HCT116 (cell line): ENCODE data around the gene PHLDB3. TPM values are rescaled to one million over a fixed set of nuclear protein-coding genes. Genes with fewer than 3 reads are reported as not detected.

Experiments used
- ATAC-seq: fragments of 200-7000 bp; cut with Tn5 transposase; 2 replicates; pipeline ENCODE4 v1.9.1; 2020; ENCODE audit warnings: mild to moderate bottlenecking, moderate library complexity
- BruUV-seq: library from RNA; stranded (reverse); fragments of 400-500 nt; replicated peaks from 2 replicates; lab custom pipeline; 2021; lab: Mats Ljungman, UMichigan
- CTCF ChIA-PET: fragments of 300-600 bp; sonication (Branson Sonifier 250); formaldehyde crosslinking; loops from one replicate; lab custom pipeline; 2021; ENCODE audit warnings: antibody characterized with exemption; lab: Charles Lee
- POLR2A ChIA-PET: fragments of 300-600, 350-600 bp; sonication (Branson Sonifier 250); formaldehyde crosslinking; loops from one replicate; lab custom pipeline; 2021; ENCODE audit warnings: antibody characterized with exemption; lab: Charles Lee
- RAD21 ChIA-PET, 2 experiments: fragments of 300-600 bp; sonication (Branson Sonifier 250); formaldehyde crosslinking; loops; one replicate each; lab custom pipeline; 2023; ENCODE audit warnings: low total read pairs in 2 of 2; ENCODE audit not compliant: uncharacterized antibody in 2 of 2, unreplicated experiment in 2 of 2, low non-redundant PET in 1 of 2; lab: Charles Lee
- DNase-seq: peaks from one replicate; pipeline ENCODE4 v3.0.0-alpha.2; 2010; ENCODE audit warnings: low read depth, low spot score
- H2AFZ ChIP-seq: fragments of 200-600 bp; shearing (Covaris generic), sonication (generic); 2 replicates; pipeline ENCODE4 v1.6.1; 2017; ENCODE audit warnings: low read depth, mixed run types, mixed read lengths, antibody characterized with exemption, low read length; ENCODE audit not compliant: poor library complexity, severe bottlenecking
- H3K27ac ChIP-seq: 2 replicates; pipeline ENCODE4 v1.5.1; 2012; ENCODE audit warnings: low read depth, low read length
- H3K27me3 ChIP-seq: fragments of 200-600 bp; sonication (generic); 2 replicates; pipeline ENCODE4 v1.6.1; 2016; ENCODE audit warnings: mixed run types, low read length, mixed read lengths; ENCODE audit not compliant: insufficient read depth
- H3K36me3 ChIP-seq, 2 experiments: fragments of 200-500 bp in 1 of 2; fragments of 200-600 bp in 1 of 2; sonication (Bioruptor generic) in 1 of 2; sonication (generic) in 1 of 2; 2 replicates each; pipeline versions ENCODE4 v1.5.1 to v1.6.1; 2014 to 2016; ENCODE audit warnings: low read length in 2 of 2, inconsistent platforms in 1 of 2, mixed read lengths in 1 of 2, mixed run types in 1 of 2; ENCODE audit not compliant: insufficient read depth in 2 of 2, control insufficient read depth in 1 of 2
- H3K4me1 ChIP-seq, 2 experiments: fragments of 200-600 bp in 1 of 2; sonication (generic) in 1 of 2; 2 replicates each; pipeline versions ENCODE4 v1.5.1 to v1.6.1; 2012 to 2017; ENCODE audit warnings: low read length in 2 of 2, inconsistent platforms in 1 of 2, mild to moderate bottlenecking in 1 of 2, mixed read lengths in 1 of 2, mixed run types in 1 of 2, moderate library complexity in 1 of 2; ENCODE audit not compliant: insufficient read depth in 2 of 2, control insufficient read depth in 1 of 2
- H3K4me2 ChIP-seq: fragments of 200-600 bp; sonication (generic); 2 replicates; pipeline ENCODE4 v1.6.1; 2017; ENCODE audit warnings: mixed run types, low read length, mixed read lengths
- H3K4me3 ChIP-seq, 2 experiments: fragments of 200-600 bp in 1 of 2; sonication (generic) in 1 of 2; replicated peaks in 1 of 2; 2 replicates each; pipeline ENCODE4 v1.5.1; 2011 to 2016; ENCODE audit warnings: low read length in 2 of 2, control low read depth in 1 of 2, low read depth in 1 of 2, mild to moderate bottlenecking in 1 of 2, mixed read lengths in 1 of 2, mixed run types in 1 of 2
- H3K79me2 ChIP-seq: fragments of 200-600 bp; sonication (generic); 2 replicates; pipeline ENCODE4 v1.6.1; 2017; ENCODE audit warnings: mild to moderate bottlenecking, mixed run types, low read length, moderate library complexity, mixed read lengths; ENCODE audit not compliant: insufficient read depth
- H3K9ac ChIP-seq: fragments of 200-600 bp; sonication (generic); 2 replicates; pipeline ENCODE4 v1.6.1; 2016; ENCODE audit warnings: low read length, mixed read lengths
- H3K9me2 ChIP-seq: fragments of 200-600 bp; sonication (generic), shearing (Covaris generic); 2 replicates; pipeline ENCODE4 v1.6.1; 2017; ENCODE audit warnings: mixed run types, mild to moderate bottlenecking, moderate library complexity; ENCODE audit not compliant: insufficient read depth
- H3K9me3 ChIP-seq, 2 experiments: fragments of 200-500 bp in 1 of 2; fragments of 200-600 bp in 1 of 2; sonication (Bioruptor generic) in 1 of 2; sonication (generic) in 1 of 2; 2 replicates each; pipeline ENCODE4 v1.6.1; 2014 to 2017; ENCODE audit warnings: low read length in 2 of 2, mixed read lengths in 2 of 2, inconsistent platforms in 1 of 2, low read depth in 1 of 2, mild to moderate bottlenecking in 1 of 2, mixed run types in 1 of 2, moderate library complexity in 1 of 2; ENCODE audit not compliant: control insufficient read depth in 1 of 2, insufficient read depth in 1 of 2
- H4K20me1 ChIP-seq: fragments of 200-600 bp; sonication (generic), shearing (Covaris generic); 2 replicates; pipeline ENCODE4 v1.6.1; 2017; ENCODE audit warnings: mixed run types, mild to moderate bottlenecking, moderate library complexity; ENCODE audit not compliant: insufficient read depth
- CBX3 ChIP-seq: IDR thresholded peaks from 2 replicates; pipeline ENCODE4 v1.6.1; 2012; ENCODE audit warnings: low read depth
- CEBPB ChIP-seq: IDR thresholded peaks from 2 replicates; pipeline ENCODE4 v1.6.1; 2012; ENCODE audit warnings: low read depth
- CTCF ChIP-seq, 3 experiments: fragments of 200-600 bp in 1 of 3; sonication (generic) in 1 of 3; IDR thresholded peaks in 2 of 3; conservative IDR thresholded peaks in 1 of 3; 2 replicates each; pipeline ENCODE4 v1.5.1; 2012 to 2017; ENCODE audit warnings: low read depth in 2 of 3, low read length in 2 of 3, antibody characterized with exemption in 1 of 3, borderline replicate concordance in 1 of 3, control low read depth in 1 of 3, mild to moderate bottlenecking in 1 of 3, mixed read lengths in 1 of 3, mixed run types in 1 of 3, moderate library complexity in 1 of 3; ENCODE audit not compliant: insufficient read depth in 1 of 3
- EGR1 ChIP-seq: IDR thresholded peaks from 2 replicates; pipeline ENCODE4 v1.6.1; 2012; ENCODE audit warnings: low read depth
- ELF1 ChIP-seq: IDR thresholded peaks from 2 replicates; pipeline ENCODE4 v1.6.1; 2012; ENCODE audit warnings: low read depth, borderline replicate concordance
- EZH2 ChIP-seq: fragments of 200-600 bp; sonication (generic); IDR thresholded peaks from 2 replicates; pipeline ENCODE4 v1.6.1; 2017; ENCODE audit warnings: antibody characterized with exemption, mixed run types
- EZH2phosphoT487 ChIP-seq: fragments of 200-600 bp; IDR thresholded peaks from 2 replicates; pipeline ENCODE4 v1.6.1; 2018; ENCODE audit warnings: antibody characterized with exemption, borderline replicate concordance
- JUND ChIP-seq: IDR thresholded peaks from 2 replicates; pipeline ENCODE4 v1.6.1; 2012
- MAX ChIP-seq: IDR thresholded peaks from 2 replicates; pipeline ENCODE4 v1.6.1; 2012
- POLR2A ChIP-seq: IDR thresholded peaks from 2 replicates; pipeline ENCODE4 v1.7.0; 2011; ENCODE audit warnings: borderline replicate concordance; ENCODE audit not compliant: insufficient read depth, insufficient read length; ENCODE audit errors: extremely low read depth
- POLR2AphosphoS5 ChIP-seq: IDR thresholded peaks from 2 replicates; pipeline ENCODE4 v1.6.1; 2011; ENCODE audit warnings: mild to moderate bottlenecking, low read depth, low read length, moderate library complexity
- RAD21 ChIP-seq: IDR thresholded peaks from 2 replicates; pipeline ENCODE4 v1.6.1; 2012; ENCODE audit warnings: low read depth, mild to moderate bottlenecking
- REST ChIP-seq: IDR thresholded peaks from 2 replicates; pipeline ENCODE4 v1.6.1; 2012; ENCODE audit warnings: low read depth
- SP1 ChIP-seq: IDR thresholded peaks from 2 replicates; pipeline ENCODE4 v1.6.1; 2012; ENCODE audit warnings: low read depth
- TCF7L2 ChIP-seq: IDR thresholded peaks from 2 replicates; pipeline ENCODE4 v1.7.0; 2011; ENCODE audit warnings: borderline replicate concordance, inconsistent platforms; ENCODE audit not compliant: insufficient read depth, insufficient read length; ENCODE audit errors: extremely low read depth
- ZBTB33 ChIP-seq: IDR thresholded peaks from 2 replicates; pipeline ENCODE4 v1.6.1; 2011; ENCODE audit warnings: mild to moderate bottlenecking, low read length, moderate library complexity; ENCODE audit not compliant: insufficient replicate concordance; ENCODE audit errors: extremely low read depth
- ZFX ChIP-seq: fragments of 450-650 bp; IDR thresholded peaks from 2 replicates; pipeline ENCODE4 v1.6.1; 2017
- ZNF274 ChIP-seq: fragments of 200-500 bp; sonication (Bioruptor generic); IDR thresholded peaks from 2 replicates; pipeline ENCODE4 v1.6.1; 2014; ENCODE audit warnings: mild to moderate bottlenecking, low read depth, low read length, inconsistent platforms
- intact Hi-C: fragments of 100-400 bp; cut with micrococcal nuclease; formaldehyde crosslinking; loops from 2 replicates; pipeline ENCODE4 v1.10.0; 2022
- total RNA-seq: library from RNA; stranded (reverse); gene quantifications from one replicate; pipeline ENCODE4 v1.2.1, GENCODE V29; 2021; ENCODE audit not compliant: unreplicated experiment

Gene PHLDB3
- total RNA-seq, 1 experiment from 2014 or later, result 15.5 TPM

- ChIA-PET CTCF (interaction anchor here (1.5 kb wide), 1 partner anchor 10 kb away, joined by 7 read pairs; no protein-coding TSS in a partner anchor), RAD21 (no interaction called here)
- intact Hi-C loops, result no loop called here
Observed at GRCh38 chr19:43545276-43545675, 40.7 kb upstream of the PHLDB3 start.

More at GRCh38 chr19:43545276-43545675, 40.7 kb upstream of the PHLDB3 start:
- H3K4me3 ChIP-seq, result no peak overlapping the region
- no peak overlapping the region for H3K9ac ChIP-seq
- H3K4me1 ChIP-seq, result no peaks in the 10 kb centered on the region
- no peaks in the 10 kb centered on the region for H4K20me1 ChIP-seq
- no peak for TF ChIP-seq REST
- no peak for TF ChIP-seq CBX3
- TF ChIP-seq RAD21, result no peak
- TF ChIP-seq TCF7L2, result no peak
- TF ChIP-seq ZBTB33, result no peak
- no peak for TF ChIP-seq ELF1
- TF ChIP-seq POLR2AphosphoS5, result no peak
- TF ChIP-seq SP1, result no peak
- TF ChIP-seq CEBPB, result no peak
- TF ChIP-seq ZNF274, result no peak
- no peak for TF ChIP-seq MAX
- TF ChIP-seq CTCF (IDR thresholded peaks at IDR 0.05 in 2 of 3, conservative IDR thresholded peaks at IDR 0.05 in 1 of 3; ENCODE audit: borderline replicate concordance in 1 of 3, insufficient read depth in 1 of 3, low read depth in 2 of 3, low read length in 2 of 3), result no peak
- TF ChIP-seq EZH2phosphoT487, result no peak
- TF ChIP-seq JUND, result no peak
- TF ChIP-seq EGR1, result no peak
- no peak for TF ChIP-seq EZH2
- no peak for TF ChIP-seq ZFX
- no peak for TF ChIP-seq POLR2A
- DNase-seq (no peak), ATAC-seq (no peak)
- peaks cover 3 to 10% of the 10 kb centered on the region in 2 experiments; a peak in 3 of 4 replicates for H3K36me3 ChIP-seq
- POLR2A ChIA-PET, result no interaction called here
- no TSS peak for BruUV-seq
- no peaks in the 10 kb centered on the region for H3K9me2 ChIP-seq
- H2AFZ ChIP-seq, result no peak overlapping the region
- no peaks in the 10 kb centered on the region for H3K9me3 ChIP-seq
- H3K4me2 ChIP-seq, result no peak overlapping the region
- no peaks in the 10 kb centered on the region for H3K79me2 ChIP-seq
- H3K27me3 ChIP-seq, result no peaks in the 10 kb centered on the region
- H3K27ac ChIP-seq, result no peak overlapping the region
